ENCODE measurements around the gene EHF.

GRCh38 chr11:34575671-34576070 is 45.2 kb upstream of the EHF start:
- TF ChIP-seq CTCF (conservative IDR thresholded peaks at IDR 0.05 in 1 of 2, IDR thresholded peaks at IDR 0.05 in 1 of 2; ENCODE audit: low read depth in 1 of 2, low read length in 2 of 2) (no peak), EZH2 (IDR thresholded peaks at IDR 0.05; ENCODE audit: low read length, missing control alignments) (no peak)

Measured in fibroblast of lung (primary cell).